SK-N-MC (cell line): Measurements from ENCODE around the gene FETUB.

ENCODE experiments used
- EZH2 ChIP-seq: fragments of 200-600 bp; sonication (generic); IDR thresholded peaks from one replicate; pipeline ENCODE4 v1.6.1; 2017; ENCODE audit warnings: antibody characterized with exemption
- POLR2AphosphoS5 ChIP-seq: IDR thresholded peaks from 2 replicates; pipeline ENCODE4 v1.6.1; 2012; ENCODE audit warnings: mild to moderate bottlenecking, low read depth, low read length, borderline replicate concordance

GRCh38 chr3:186638259-186638658 lies 1.9 kb upstream of the FETUB start:
- TF ChIP-seq POLR2AphosphoS5: no peak
- no peak for TF ChIP-seq EZH2
